ENCODE measurements around the gene SLC16A12.

The SLC16A12 gene

DNA sequence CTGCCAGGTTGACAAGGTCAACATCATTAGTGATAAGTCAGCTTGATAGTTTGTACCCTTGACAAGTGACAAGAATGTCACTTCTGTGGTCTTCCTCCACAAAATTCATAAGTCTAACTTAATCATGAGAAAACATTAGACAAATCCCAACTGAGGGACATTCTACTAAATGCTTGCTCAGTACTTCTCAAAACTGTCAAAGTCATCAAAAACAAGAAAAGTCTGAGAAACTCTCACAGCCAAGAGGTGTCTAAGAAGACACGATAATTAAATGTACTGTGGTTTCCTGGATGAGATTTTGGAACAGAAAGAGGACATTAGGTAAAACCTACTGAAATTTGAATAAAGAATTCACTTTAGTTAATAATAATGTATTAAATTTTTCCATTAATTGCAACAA lies 29.8 kb upstream of the SLC16A12 start:
- TF ChIP-seq, protein P1, sequence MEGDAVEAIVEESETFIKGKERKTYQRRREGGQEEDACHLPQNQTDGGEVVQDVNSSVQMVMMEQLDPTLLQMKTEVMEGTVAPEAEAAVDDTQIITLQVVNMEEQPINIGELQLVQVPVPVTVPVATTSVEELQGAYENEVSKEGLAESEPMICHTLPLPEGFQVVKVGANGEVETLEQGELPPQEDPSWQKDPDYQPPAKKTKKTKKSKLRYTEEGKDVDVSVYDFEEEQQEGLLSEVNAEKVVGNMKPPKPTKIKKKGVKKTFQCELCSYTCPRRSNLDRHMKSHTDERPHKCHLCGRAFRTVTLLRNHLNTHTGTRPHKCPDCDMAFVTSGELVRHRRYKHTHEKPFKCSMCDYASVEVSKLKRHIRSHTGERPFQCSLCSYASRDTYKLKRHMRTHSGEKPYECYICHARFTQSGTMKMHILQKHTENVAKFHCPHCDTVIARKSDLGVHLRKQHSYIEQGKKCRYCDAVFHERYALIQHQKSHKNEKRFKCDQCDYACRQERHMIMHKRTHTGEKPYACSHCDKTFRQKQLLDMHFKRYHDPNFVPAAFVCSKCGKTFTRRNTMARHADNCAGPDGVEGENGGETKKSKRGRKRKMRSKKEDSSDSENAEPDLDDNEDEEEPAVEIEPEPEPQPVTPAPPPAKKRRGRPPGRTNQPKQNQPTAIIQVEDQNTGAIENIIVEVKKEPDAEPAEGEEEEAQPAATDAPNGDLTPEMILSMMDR (IDR thresholded peaks at IDR 0.05): no peak
- no peaks in the 10 kb centered on the region for H3K4me1 Mint-ChIP-seq
- no peak for DNase-seq
- peaks cover 6% of the 10 kb centered on the region for H3K27me3 Mint-ChIP-seq (ENCODE audit: low read depth, poor library complexity)
- no peaks in the 10 kb centered on the region for H3K36me3 Mint-ChIP-seq (ENCODE audit: low read depth)
- H3K27ac Mint-ChIP-seq: no peak overlapping the region
- no peak overlapping the region for H3K4me3 Mint-ChIP-seq
- no peaks in the 10 kb centered on the region for H3K9me3 Mint-ChIP-seq

DNA sequence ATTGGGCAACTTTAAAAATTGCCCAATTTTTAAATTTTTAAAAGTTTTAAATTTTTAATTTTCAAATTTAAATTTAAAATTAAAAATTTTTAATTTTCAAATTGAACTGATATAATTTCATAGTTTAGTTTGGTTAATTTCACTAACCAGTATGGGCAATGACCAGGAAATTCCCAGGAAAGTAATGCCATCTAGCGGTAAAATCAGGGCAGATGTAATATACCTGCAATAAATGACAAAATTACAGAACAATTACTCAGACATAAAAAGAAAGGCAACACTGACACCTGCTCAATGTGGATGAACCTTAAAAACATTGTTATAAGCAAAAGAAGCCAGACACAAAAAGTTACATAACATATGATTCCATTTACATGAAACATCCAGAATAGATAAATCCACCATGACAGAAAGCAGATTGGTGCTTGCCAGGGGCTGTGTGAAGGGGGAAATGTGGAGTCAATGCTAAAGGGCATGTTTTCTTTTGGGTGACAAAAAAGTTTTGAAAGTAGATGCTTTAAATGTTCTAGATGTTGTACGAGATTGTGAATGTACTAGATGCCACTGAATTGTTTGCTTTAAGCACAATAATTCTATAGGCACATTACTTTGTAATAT lies 28.6 kb upstream of the SLC16A12 start:
- Mint-ChIP-seq H3K36me3 (ENCODE audit: low read depth) (no peaks in the 10 kb centered on the region), H3K9me3 (no peaks in the 10 kb centered on the region), H3K27ac (no peak overlapping the region), H3K4me1 (no peaks in the 10 kb centered on the region), H3K27me3 (ENCODE audit: low read depth, poor library complexity) (peaks cover 6% of the 10 kb centered on the region), H3K4me3 (no peak overlapping the region)
- DNase-seq: no peak
- TF ChIP-seq, protein P1 (IDR thresholded peaks at IDR 0.05): peak; percentile 69

DNA sequence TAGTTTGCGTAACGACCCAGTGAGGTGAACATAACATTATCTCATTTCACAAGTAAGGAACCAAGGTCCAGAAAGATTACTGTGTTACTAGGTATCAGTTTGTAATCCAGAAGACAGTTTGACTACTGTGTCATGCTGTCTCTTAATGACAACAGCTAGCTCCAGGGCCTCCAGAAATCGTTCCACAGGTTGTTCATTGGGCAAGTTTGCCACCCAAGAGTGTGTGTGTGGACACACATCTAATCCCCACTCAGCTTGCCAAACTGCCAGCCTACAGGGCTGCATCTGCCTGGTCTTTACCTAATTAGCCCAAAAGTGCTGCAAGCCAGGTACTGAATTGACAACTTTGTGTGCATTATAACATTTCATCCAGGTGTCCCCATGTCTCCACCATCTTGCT lies 27.9 kb upstream of the SLC16A12 start:
- Mint-ChIP-seq H3K27me3 (ENCODE audit: low read depth, poor library complexity) (peaks cover 6% of the 10 kb centered on the region), H3K27ac (no peak overlapping the region), H3K9me3 (no peaks in the 10 kb centered on the region), H3K4me3 (no peak overlapping the region), H3K4me1 (no peaks in the 10 kb centered on the region), H3K36me3 (ENCODE audit: low read depth) (no peaks in the 10 kb centered on the region)
- TF ChIP-seq, protein P1 (IDR thresholded peaks at IDR 0.05): no peak
- DNase-seq: no peak

DNA sequence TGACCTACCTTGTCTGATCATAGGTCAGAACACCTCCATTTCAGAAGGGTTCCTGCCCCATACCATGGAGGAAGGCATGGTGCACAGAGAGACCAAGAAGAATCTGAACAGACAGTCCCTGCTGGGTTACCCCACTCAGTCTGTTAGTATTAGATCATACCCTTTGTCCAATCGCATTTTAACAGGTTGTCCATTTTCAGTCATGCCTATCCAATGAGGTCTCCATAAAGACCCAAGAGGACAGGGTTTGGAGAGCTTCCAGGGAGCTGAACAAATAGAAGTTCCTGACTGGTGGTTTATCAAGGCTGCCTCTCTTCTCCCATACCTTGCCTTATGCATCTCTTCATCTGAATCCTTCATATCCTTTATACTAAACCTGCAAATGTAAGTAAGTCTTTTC lies 21.2 kb upstream of the SLC16A12 start:
- Mint-ChIP-seq H3K27ac (no peak overlapping the region), H3K36me3 (ENCODE audit: low read depth) (no peaks in the 10 kb centered on the region)
- no peak for DNase-seq

DNA sequence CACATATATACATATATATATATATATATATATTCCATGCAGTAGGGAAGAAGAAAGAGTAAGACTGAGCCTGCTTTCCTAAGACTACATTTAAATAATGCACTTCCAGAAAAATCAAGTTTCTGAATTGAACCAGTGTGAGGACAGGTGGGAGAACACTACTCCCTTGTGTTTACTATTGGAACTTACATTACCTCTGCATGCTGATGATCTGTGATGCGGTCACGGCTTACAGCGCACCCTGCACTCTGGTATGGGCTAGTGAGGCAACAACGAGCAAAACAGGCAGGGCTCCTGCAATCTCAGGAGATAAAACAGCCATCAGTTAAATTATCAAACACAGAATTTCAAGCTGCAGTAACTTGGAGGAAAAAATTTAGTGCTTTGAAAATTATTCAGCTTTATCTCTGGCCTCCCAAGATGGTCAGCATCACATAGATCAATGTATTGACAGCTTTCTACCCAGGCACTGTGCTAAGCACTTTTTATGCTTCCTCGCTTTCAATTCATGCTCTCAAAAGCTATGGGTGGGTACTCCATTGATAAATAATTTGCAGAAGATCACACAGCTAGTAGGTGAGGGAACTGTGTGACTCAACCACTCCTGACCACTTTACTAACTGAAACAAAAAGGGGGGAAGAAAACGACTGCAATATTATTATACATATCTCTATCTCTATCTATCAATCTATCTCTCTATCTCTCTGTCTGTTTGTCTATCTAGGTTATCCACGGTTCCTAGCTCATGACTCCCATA lies 20.5 kb upstream of the SLC16A12 start:
- no peaks in the 10 kb centered on the region for H3K36me3 Mint-ChIP-seq (ENCODE audit: low read depth)
- DNase-seq: no peak
- H3K4me3 Mint-ChIP-seq: no peak overlapping the region
- H3K27ac Mint-ChIP-seq: no peak overlapping the region
- H3K9me3 Mint-ChIP-seq: peaks cover 4% of the 10 kb centered on the region
- no peaks in the 10 kb centered on the region for H3K4me1 Mint-ChIP-seq
- peaks cover 4% of the 10 kb centered on the region for H3K27me3 Mint-ChIP-seq (ENCODE audit: low read depth, poor library complexity)
- TF ChIP-seq, protein P1 (IDR thresholded peaks at IDR 0.05): no peak

More for the DNA sequence above, 21.2 kb upstream of the SLC16A12 start:
- Mint-ChIP-seq H3K27me3 (ENCODE audit: low read depth, poor library complexity) (peaks cover 7% of the 10 kb centered on the region), H3K4me3 (no peak overlapping the region), H3K4me1 (no peaks in the 10 kb centered on the region), H3K9me3 (peaks cover 1% of the 10 kb centered on the region)
- TF ChIP-seq, protein P1 (IDR thresholded peaks at IDR 0.05): no peak

DNA sequence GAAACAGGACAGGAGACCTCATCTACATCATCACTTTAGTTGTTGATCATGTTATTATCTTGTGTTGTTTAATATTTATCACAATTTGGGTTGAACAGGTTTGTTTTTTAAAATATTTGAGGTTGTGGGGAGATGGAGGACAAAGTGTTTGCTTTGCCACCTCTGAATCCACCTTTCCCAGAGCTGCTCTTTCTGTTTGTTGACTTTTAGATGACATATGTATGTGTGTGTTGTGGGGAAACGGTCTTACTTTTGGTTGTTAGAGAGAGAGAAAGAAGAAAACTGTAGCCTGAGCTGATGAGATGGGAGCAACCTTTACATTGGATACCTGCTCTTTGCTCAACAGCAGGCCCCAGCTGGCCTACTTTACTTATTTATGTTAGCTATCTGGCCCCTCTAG lies 19.0 kb upstream of the SLC16A12 start:
- no peak for DNase-seq
- H3K27me3 Mint-ChIP-seq (ENCODE audit: low read depth, poor library complexity): peaks cover 10% of the 10 kb centered on the region
- no peaks in the 10 kb centered on the region for H3K36me3 Mint-ChIP-seq (ENCODE audit: low read depth)
- TF ChIP-seq, protein P1 (IDR thresholded peaks at IDR 0.05): no peak
- peaks cover 8% of the 10 kb centered on the region for H3K9me3 Mint-ChIP-seq
- H3K27ac Mint-ChIP-seq: no peak overlapping the region
- H3K4me3 Mint-ChIP-seq: no peak overlapping the region
- no peaks in the 10 kb centered on the region for H3K4me1 Mint-ChIP-seq

Measured in nephron progenitor cell (in vitro differentiated cells).